GM13977 (cell line): Measurements from ENCODE around the gene PGAP3.

Experiments
- DNase-seq: peaks from one replicate; pipeline ENCODE4 v3.0.0; 2012; ENCODE audit warnings: low spot score
- CTCF ChIP-seq: IDR thresholded peaks from 2 replicates; pipeline ENCODE4 v1.5.1; 2012; ENCODE audit warnings: mild to moderate bottlenecking, control low read depth; ENCODE audit not compliant: insufficient read depth; ENCODE audit errors: extremely low read depth, missing control alignments
- in situ Hi-C: fragments of 300-500 bp; cut with MboI; formaldehyde crosslinking; loops from one replicate; pipeline ENCODE4 v1.12.0; 2022; ENCODE audit warnings: low sequenced_read_pairs, low pct_unique_long_range_greater_than_20kb, mixed read lengths, inconsistent platforms; ENCODE audit not compliant: unreplicated experiment

The PGAP3 gene

GRCh38 chr17:39696731-39697130, 8.9 kb upstream of the PGAP3 start:
- DNase-seq, result no peak
- in situ Hi-C loops, result no loop called here
- TF ChIP-seq CTCF, result no peak

GRCh38 chr17:39695089-39695474, 7.2 kb upstream of the PGAP3 start:
- no peak for TF ChIP-seq CTCF
- DNase-seq, result no peak
- in situ Hi-C loops, result no loop called here

GRCh38 chr17:39694593-39694992, 6.7 kb upstream of the PGAP3 start:
- in situ Hi-C loops, result no loop called here
- TF ChIP-seq CTCF, result no peak
- DNase-seq, result no peak

GRCh38 chr17:39688945-39689344, 1.1 kb upstream of the PGAP3 start:
- in situ Hi-C loops, result no loop called here
- DNase-seq, result no peak
- no peak for TF ChIP-seq CTCF

- DNase-seq, result no peak
- TF ChIP-seq CTCF, result no peak
- in situ Hi-C loops, result no loop called here
Observed at GRCh38 chr17:39688475-39688835, 598 bp upstream of the PGAP3 start.

- no peak for DNase-seq
- in situ Hi-C loops, result no loop called here
- no peak for TF ChIP-seq CTCF
Observed at GRCh38 chr17:39687101-39687545, 734 bp downstream of the PGAP3 start.

- no peak for TF ChIP-seq CTCF
- DNase-seq, result no peak
- in situ Hi-C loops, result no loop called here
Observed at GRCh38 chr17:39684369-39685192, 3.3 kb downstream of the PGAP3 start.
